Neutrophil (primary cell): Measurements from ENCODE around the gene CDH13.

ENCODE experiments used
- H3K27ac ChIP-seq: fragments of 200-600 bp; sonication (generic); 2 replicates; pipeline ENCODE4 v1.5.1; 2016; ENCODE audit warnings: mild to moderate bottlenecking, moderate library complexity
- H3K27me3 ChIP-seq: fragments of 200-600 bp; sonication (generic); 2 replicates; pipeline ENCODE4 v1.6.0; 2016; ENCODE audit warnings: mild to moderate bottlenecking
- H3K36me3 ChIP-seq: fragments of 200-600 bp; sonication (generic); 2 replicates; pipeline ENCODE4 v1.5.1; 2017
- H3K4me1 ChIP-seq, 2 experiments: fragments of 200-600 bp in 1 of 2; sonication (generic) in 1 of 2; 1 replicate in 1 of 2; 2 replicates in 1 of 2; pipeline versions ENCODE4 v1.5.1 to v1.6.1; 2013 to 2016; ENCODE audit warnings: low read depth in 1 of 2, low read length in 1 of 2, mild to moderate bottlenecking in 1 of 2, moderate library complexity in 1 of 2; ENCODE audit not compliant: control insufficient read depth in 1 of 2, insufficient read depth in 1 of 2
- H3K4me3 ChIP-seq, 2 experiments: fragments of 200-600 bp in 1 of 2; sonication (generic) in 1 of 2; 1 replicate in 1 of 2; 2 replicates in 1 of 2; pipeline ENCODE4 v1.5.1; 2013 to 2016; ENCODE audit warnings: low read depth in 1 of 2, low read length in 1 of 2, mild to moderate bottlenecking in 1 of 2, moderate library complexity in 1 of 2
- H3K9me3 ChIP-seq: fragments of 200-600 bp; sonication (generic); 2 replicates; pipeline ENCODE4 v1.5.1; 2016
- TF ChIP-seq, protein P1 (sequence below): fragments of 200-600 bp; sonication (generic); IDR thresholded peaks from 2 replicates; pipeline ENCODE4 v1.5.1; 2016; ENCODE audit warnings: antibody characterized with exemption

CDH13 gene

DNA sequence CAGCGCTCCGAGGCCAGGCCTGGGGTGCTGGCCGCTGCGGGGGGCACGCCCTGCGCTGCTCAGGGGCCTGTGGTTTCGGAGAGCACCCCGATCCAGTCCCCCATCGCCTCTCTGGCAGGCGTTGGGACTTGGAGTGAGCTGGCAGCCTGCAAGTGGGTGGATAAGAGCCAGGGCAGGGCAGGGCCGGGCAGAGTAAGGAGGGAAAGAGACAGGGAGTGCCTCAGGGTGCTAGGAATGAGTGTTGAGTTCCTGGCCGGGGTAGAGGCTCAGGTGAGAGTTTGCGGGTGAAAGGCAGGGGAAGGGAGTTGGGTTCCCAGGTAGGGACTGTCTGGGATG lies 1.3 kb downstream of the CDH13 start:
- H3K4me3 ChIP-seq, result no peak overlapping the region
- H3K4me1 ChIP-seq, result no peaks in the 10 kb centered on the region
- H3K9me3 ChIP-seq, result no peaks in the 10 kb centered on the region
- peaks cover 76% of the 10 kb centered on the region for H3K27me3 ChIP-seq
- H3K27ac ChIP-seq, result no peak overlapping the region
- TF ChIP-seq, protein P1, sequence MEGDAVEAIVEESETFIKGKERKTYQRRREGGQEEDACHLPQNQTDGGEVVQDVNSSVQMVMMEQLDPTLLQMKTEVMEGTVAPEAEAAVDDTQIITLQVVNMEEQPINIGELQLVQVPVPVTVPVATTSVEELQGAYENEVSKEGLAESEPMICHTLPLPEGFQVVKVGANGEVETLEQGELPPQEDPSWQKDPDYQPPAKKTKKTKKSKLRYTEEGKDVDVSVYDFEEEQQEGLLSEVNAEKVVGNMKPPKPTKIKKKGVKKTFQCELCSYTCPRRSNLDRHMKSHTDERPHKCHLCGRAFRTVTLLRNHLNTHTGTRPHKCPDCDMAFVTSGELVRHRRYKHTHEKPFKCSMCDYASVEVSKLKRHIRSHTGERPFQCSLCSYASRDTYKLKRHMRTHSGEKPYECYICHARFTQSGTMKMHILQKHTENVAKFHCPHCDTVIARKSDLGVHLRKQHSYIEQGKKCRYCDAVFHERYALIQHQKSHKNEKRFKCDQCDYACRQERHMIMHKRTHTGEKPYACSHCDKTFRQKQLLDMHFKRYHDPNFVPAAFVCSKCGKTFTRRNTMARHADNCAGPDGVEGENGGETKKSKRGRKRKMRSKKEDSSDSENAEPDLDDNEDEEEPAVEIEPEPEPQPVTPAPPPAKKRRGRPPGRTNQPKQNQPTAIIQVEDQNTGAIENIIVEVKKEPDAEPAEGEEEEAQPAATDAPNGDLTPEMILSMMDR, result no peak
- H3K36me3 ChIP-seq, result no peaks in the 10 kb centered on the region

DNA sequence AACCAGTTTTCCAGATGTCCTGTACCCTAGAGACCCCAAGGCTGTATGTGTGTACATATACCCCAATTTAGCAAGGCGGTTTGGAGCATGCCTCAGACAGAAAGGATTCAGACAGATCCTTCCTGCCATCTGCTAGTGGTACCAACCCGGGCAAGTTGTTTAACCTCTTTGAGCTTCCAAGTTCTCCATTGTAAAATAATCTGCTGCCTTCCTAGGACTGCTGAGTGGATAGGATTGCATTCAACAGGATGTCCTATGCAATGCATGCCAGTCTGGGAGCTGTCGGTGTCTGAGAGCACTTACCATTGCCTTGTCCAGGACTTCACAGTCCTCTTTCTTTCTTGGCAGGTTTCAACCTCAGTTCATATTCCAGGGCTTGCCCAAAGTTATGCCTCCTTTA lies 1.9 kb downstream of the CDH13 start:
- no peak overlapping the region for H3K27ac ChIP-seq
- no peak overlapping the region for H3K4me3 ChIP-seq

DNA sequence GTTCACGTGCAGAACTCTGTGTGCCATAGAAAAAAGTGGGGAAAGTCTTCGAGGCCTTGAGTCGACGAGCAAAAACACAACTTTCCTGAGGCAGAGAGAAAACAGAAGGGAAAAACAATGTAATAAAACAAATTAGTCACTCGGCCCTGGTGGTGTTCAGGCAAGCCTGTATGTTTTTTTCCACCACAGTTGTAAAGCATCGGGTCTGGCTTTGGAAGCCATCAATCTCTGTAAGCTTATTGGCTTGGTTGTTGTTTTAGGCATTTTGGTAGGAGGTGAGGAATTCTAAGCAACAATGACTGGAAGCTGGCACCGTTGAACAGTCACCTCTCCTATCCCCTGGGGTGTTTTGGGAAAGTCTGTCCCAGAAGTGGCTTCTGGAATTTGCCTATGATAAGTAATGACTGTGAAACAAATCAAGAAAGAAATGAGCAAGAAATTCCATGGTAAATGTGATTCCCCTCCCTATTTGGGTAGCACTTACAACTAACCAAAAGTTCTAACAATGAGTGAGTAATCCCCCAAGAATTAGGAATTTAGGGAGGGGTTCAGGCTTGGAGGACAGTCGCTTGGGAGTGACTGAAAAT lies 2.8 kb downstream of the CDH13 start:
- H3K4me1 ChIP-seq, result no peaks in the 10 kb centered on the region
- H3K27ac ChIP-seq, result no peak overlapping the region
- H3K36me3 ChIP-seq, result no peaks in the 10 kb centered on the region
- no peak overlapping the region for H3K4me3 ChIP-seq
- peaks cover 73% of the 10 kb centered on the region for H3K27me3 ChIP-seq
- TF ChIP-seq, protein P1, result no peak
- H3K9me3 ChIP-seq, result no peaks in the 10 kb centered on the region

More for the DNA sequence above, 1.9 kb downstream of the CDH13 start:
- H3K27me3 ChIP-seq, result peaks cover 76% of the 10 kb centered on the region
- no peaks in the 10 kb centered on the region for H3K36me3 ChIP-seq
- TF ChIP-seq, protein P1, result no peak
- H3K4me1 ChIP-seq, result no peaks in the 10 kb centered on the region
- H3K9me3 ChIP-seq, result no peaks in the 10 kb centered on the region

DNA sequence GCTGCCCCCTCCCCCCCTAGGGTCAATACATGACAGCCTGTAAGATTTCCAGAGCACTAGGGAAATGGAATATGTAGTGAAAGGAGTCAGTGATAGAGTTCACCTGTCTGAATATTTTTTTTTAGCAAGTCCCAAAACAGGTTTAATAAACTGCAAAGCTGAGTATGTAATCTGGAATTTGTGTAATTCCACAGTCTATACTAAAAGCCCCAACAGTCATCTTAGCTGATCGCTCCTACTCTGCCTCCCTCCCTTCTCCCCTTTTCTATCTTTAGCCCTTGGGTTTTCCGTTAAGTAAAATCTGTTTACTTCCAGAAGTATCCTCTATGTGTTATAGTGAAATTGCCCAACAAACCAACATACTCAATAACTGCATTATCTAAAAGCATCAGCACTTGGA lies 3.5 kb downstream of the CDH13 start:
- no peaks in the 10 kb centered on the region for H3K9me3 ChIP-seq
- no peak overlapping the region for H3K27ac ChIP-seq
- no peak overlapping the region for H3K4me3 ChIP-seq
- H3K27me3 ChIP-seq, result peaks cover 66% of the 10 kb centered on the region
- TF ChIP-seq, protein P1, result no peak
- no peaks in the 10 kb centered on the region for H3K36me3 ChIP-seq
- no peaks in the 10 kb centered on the region for H3K4me1 ChIP-seq

DNA sequence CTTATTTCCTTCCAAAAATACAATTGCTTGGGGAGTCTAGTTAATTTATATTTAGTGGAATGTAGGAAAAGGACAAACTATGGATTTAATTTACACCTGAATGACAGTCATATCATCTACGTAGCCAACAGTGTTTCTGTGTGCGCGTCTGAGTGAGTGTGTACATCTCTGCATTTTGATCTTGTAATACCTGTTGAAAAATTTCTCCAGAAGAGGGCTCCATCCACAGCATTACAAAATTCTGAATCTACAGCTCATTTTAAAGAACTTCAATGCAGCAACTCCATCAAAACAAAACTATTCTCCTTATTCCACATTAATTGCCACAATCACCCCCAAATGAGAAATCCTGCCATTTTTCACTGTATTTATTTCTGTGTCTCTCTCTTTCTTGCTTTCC lies 3.9 kb downstream of the CDH13 start:
- no peaks in the 10 kb centered on the region for H3K9me3 ChIP-seq
- H3K4me3 ChIP-seq, result no peak overlapping the region
- H3K4me1 ChIP-seq, result no peaks in the 10 kb centered on the region
- H3K27ac ChIP-seq, result no peak overlapping the region
- TF ChIP-seq, protein P1, result no peak
- no peaks in the 10 kb centered on the region for H3K36me3 ChIP-seq
- H3K27me3 ChIP-seq, result peaks cover 62% of the 10 kb centered on the region
